ENCODE results near the gene TECTB. TPM values are rescaled to one million over a fixed set of nuclear protein-coding genes. Genes with fewer than 3 reads are reported as not detected.

The TECTB gene
- total RNA-seq, 1 experiment from 2014 or later = not detected

GRCh38 chr10:112269266-112269665, 13.9 kb upstream of the TECTB start:
- Histone ChIP-seq H3K4me3 (ENCODE audit: low read depth in 2 of 2, low read length in 2 of 2) (no peak overlapping the region), H3K4me1 (ENCODE audit: control insufficient read depth, insufficient read depth, low read length) (no peaks in the 10 kb centered on the region), H3K27ac (ENCODE audit: low read length) (no peak overlapping the region), H3K9me3 (ENCODE audit: control insufficient read depth, insufficient read depth, low read depth, low read length) (no peaks in the 10 kb centered on the region), H3K36me3 (ENCODE audit: control insufficient read depth, insufficient read depth, low read length) (no peaks in the 10 kb centered on the region), H3K27me3 (ENCODE audit: control insufficient read depth, insufficient read depth, low read length) (peaks cover 7% of the 10 kb centered on the region; the same call in 1 of the 2 replicates)
- DNase-seq (ENCODE audit: low read depth, low spot score) (no peak), ATAC-seq (no peak)
- ChIA-PET CTCF (no interaction called here), POLR2A (no interaction called here)
- intact Hi-C loops (cut with micrococcal nuclease; ENCODE audit: unreplicated experiment) = no loop called here
- BruUV-seq (replicated peaks) = no TSS peak
- in situ Hi-C loops (cut with HindIII; ENCODE audit: low pct_unique_long_range_greater_than_20kb, low sequenced_read_pairs) = no loop called here
- TF ChIP-seq, protein P1, sequence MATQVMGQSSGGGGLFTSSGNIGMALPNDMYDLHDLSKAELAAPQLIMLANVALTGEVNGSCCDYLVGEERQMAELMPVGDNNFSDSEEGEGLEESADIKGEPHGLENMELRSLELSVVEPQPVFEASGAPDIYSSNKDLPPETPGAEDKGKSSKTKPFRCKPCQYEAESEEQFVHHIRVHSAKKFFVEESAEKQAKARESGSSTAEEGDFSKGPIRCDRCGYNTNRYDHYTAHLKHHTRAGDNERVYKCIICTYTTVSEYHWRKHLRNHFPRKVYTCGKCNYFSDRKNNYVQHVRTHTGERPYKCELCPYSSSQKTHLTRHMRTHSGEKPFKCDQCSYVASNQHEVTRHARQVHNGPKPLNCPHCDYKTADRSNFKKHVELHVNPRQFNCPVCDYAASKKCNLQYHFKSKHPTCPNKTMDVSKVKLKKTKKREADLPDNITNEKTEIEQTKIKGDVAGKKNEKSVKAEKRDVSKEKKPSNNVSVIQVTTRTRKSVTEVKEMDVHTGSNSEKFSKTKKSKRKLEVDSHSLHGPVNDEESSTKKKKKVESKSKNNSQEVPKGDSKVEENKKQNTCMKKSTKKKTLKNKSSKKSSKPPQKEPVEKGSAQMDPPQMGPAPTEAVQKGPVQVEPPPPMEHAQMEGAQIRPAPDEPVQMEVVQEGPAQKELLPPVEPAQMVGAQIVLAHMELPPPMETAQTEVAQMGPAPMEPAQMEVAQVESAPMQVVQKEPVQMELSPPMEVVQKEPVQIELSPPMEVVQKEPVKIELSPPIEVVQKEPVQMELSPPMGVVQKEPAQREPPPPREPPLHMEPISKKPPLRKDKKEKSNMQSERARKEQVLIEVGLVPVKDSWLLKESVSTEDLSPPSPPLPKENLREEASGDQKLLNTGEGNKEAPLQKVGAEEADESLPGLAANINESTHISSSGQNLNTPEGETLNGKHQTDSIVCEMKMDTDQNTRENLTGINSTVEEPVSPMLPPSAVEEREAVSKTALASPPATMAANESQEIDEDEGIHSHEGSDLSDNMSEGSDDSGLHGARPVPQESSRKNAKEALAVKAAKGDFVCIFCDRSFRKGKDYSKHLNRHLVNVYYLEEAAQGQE (IDR thresholded peaks at IDR 0.05; ENCODE audit: insufficient read depth in 1 of 2, low read depth in 2 of 2, low read length in 1 of 2) = no peak
- TF ChIP-seq, protein P2, sequence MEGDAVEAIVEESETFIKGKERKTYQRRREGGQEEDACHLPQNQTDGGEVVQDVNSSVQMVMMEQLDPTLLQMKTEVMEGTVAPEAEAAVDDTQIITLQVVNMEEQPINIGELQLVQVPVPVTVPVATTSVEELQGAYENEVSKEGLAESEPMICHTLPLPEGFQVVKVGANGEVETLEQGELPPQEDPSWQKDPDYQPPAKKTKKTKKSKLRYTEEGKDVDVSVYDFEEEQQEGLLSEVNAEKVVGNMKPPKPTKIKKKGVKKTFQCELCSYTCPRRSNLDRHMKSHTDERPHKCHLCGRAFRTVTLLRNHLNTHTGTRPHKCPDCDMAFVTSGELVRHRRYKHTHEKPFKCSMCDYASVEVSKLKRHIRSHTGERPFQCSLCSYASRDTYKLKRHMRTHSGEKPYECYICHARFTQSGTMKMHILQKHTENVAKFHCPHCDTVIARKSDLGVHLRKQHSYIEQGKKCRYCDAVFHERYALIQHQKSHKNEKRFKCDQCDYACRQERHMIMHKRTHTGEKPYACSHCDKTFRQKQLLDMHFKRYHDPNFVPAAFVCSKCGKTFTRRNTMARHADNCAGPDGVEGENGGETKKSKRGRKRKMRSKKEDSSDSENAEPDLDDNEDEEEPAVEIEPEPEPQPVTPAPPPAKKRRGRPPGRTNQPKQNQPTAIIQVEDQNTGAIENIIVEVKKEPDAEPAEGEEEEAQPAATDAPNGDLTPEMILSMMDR (IDR thresholded peaks at IDR 0.05) = no peak
- no peak for TF ChIP-seq POLR2AphosphoS5 (IDR thresholded peaks at IDR 0.05; ENCODE audit: low read depth, low read length)
- no peak for TF ChIP-seq TCF7L2 (IDR thresholded peaks at IDR 0.05; ENCODE audit: low read depth, low read length)
- no peak for TF ChIP-seq SIN3A (IDR thresholded peaks at IDR 0.05; ENCODE audit: borderline replicate concordance, insufficient read depth, low read depth, low read length)

DNA sequence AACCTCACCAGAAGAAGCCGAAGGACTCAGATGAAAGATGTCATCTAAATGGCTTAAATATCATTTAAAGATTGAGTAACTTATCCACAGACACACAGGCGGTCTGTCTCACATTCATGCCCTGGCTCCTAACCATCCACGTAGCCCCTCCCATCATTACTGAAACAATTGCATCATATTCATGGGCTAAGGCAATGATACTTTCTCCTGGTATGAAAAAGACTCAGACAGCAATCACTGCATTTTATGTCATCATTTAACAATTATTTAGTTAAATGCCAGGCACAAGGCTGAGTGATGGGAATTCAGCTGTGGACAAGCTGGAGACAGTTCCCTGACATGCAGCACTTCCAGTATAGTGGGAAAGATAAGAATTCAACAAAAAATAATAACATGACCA, 11.2 kb upstream of the TECTB start:
- TF ChIP-seq, protein P2 (IDR thresholded peaks at IDR 0.05) = no peak
- TF ChIP-seq, protein P1 (IDR thresholded peaks at IDR 0.05; ENCODE audit: insufficient read depth in 1 of 2, low read depth in 2 of 2, low read length in 1 of 2) = no peak
- no peak for TF ChIP-seq POLR2AphosphoS5 (IDR thresholded peaks at IDR 0.05; ENCODE audit: low read depth, low read length)
- TF ChIP-seq SIN3A (IDR thresholded peaks at IDR 0.05; ENCODE audit: borderline replicate concordance, insufficient read depth, low read depth, low read length) = no peak
- no peak for TF ChIP-seq TCF7L2 (IDR thresholded peaks at IDR 0.05; ENCODE audit: low read depth, low read length)
- ATAC-seq = no peak
- no TSS peak for BruUV-seq (replicated peaks)
- intact Hi-C loops (cut with micrococcal nuclease; ENCODE audit: unreplicated experiment) (no loop called here), in situ Hi-C loops (cut with HindIII; ENCODE audit: low pct_unique_long_range_greater_than_20kb, low sequenced_read_pairs) (no loop called here)
- CTCF ChIA-PET = no interaction called here
- DNase-seq (ENCODE audit: low read depth, low spot score) = no peak
- H3K9me3 ChIP-seq (ENCODE audit: control insufficient read depth, insufficient read depth, low read depth, low read length) = no peaks in the 10 kb centered on the region
- H3K27me3 ChIP-seq (ENCODE audit: control insufficient read depth, insufficient read depth, low read length) = peaks cover 10% of the 10 kb centered on the region; the same call in 1 of the 2 replicates
- POLR2A ChIA-PET = no interaction called here
- no peak overlapping the region for H3K4me3 ChIP-seq (ENCODE audit: low read depth in 2 of 2, low read length in 2 of 2)
- H3K27ac ChIP-seq (ENCODE audit: low read length) = no peak overlapping the region
- no peaks in the 10 kb centered on the region for H3K36me3 ChIP-seq (ENCODE audit: control insufficient read depth, insufficient read depth, low read length)
- no peaks in the 10 kb centered on the region for H3K4me1 ChIP-seq (ENCODE audit: control insufficient read depth, insufficient read depth, low read length)

Data from Panc1 (cell line).